Tibial artery (tissue), 4 donors: ENCODE data around the gene PADI1.

Source experiments
- DNase-seq, 2 donors: peaks; one replicate each; pipeline ENCODE4 v3.0.0-alpha.2; 2019
- H3K27ac ChIP-seq, 2 donors: fragments of 200-600 bp; sonication (generic) in 1 of 2; 1 replicate in 1 of 2; 2 replicates in 1 of 2; pipeline ENCODE4 v1.5.1; 2018 to 2019; ENCODE audit warnings: mild to moderate bottlenecking in 1 of 2
- H3K27me3 ChIP-seq, 2 donors: fragments of 200-600 bp; sonication (generic) in 1 of 2; one replicate each; pipeline versions ENCODE4 v1.5.1 to v1.6.0; 2016 to 2019
- H3K36me3 ChIP-seq, 3 donors: fragments of 200-600 bp; sonication (generic) in 2 of 3; one replicate each; pipeline ENCODE4 v1.5.1; 2016 to 2019; ENCODE audit warnings: mild to moderate bottlenecking in 2 of 3
- H3K4me1 ChIP-seq, 4 donors: fragments of 200-600 bp; sonication (generic) in 2 of 4; 1 replicate in 3 of 4; 2 replicates in 1 of 4; pipeline ENCODE4 v1.5.1; 2016 to 2019
- H3K4me3 ChIP-seq, 2 donors: fragments of 200-600 bp; sonication (generic) in 1 of 2; 1 replicate in 1 of 2; 2 replicates in 1 of 2; pipeline ENCODE4 v1.5.1; 2018 to 2019; ENCODE audit warnings: mild to moderate bottlenecking in 2 of 2
- H3K9me3 ChIP-seq, 3 donors: fragments of 200-600 bp; sonication (generic) in 1 of 3; one replicate each; pipeline ENCODE4 v1.5.1; 2016 to 2019
- CTCF ChIP-seq, 2 experiments: fragments of 200-600 bp in 1 of 2; fragments of 450-650 bp in 1 of 2; IDR thresholded peaks; one replicate each; pipeline ENCODE4 v1.5.1; 2017 to 2019; ENCODE audit warnings: antibody characterized with exemption in 2 of 2, mild to moderate bottlenecking in 1 of 2, moderate library complexity in 1 of 2
- intact Hi-C: fragments of 100-400 bp; cut with DNase I; formaldehyde crosslinking; loops from one replicate; pipeline ENCODE4 v1.15.0; 2023; ENCODE audit warnings: low total_unique reads

PADI1 gene

GRCh38 chr1:17265162-17265561, 60.2 kb downstream of the PADI1 start:
- Histone ChIP-seq H3K27ac (no peak overlapping the region), H3K4me3 (no peak overlapping the region), H3K4me1 (no peaks in the 10 kb centered on the region), H3K9me3 (peaks cover 0 to 3% (median 0%) of the 10 kb centered on the region in 3 donors), H3K36me3 (no peaks in the 10 kb centered on the region), H3K27me3 (peaks cover 0 to 16% of the 10 kb centered on the region in 2 donors)
- intact Hi-C loops = no loop called here
- DNase-seq = no peak
- no peak for TF ChIP-seq CTCF (IDR thresholded peaks at IDR 0.05)

GRCh38 chr1:17265950-17266349, 61.0 kb downstream of the PADI1 start:
- no peak for TF ChIP-seq CTCF (IDR thresholded peaks at IDR 0.05)
- Histone ChIP-seq H3K4me1 (no peaks in the 10 kb centered on the region), H3K9me3 (peaks cover 0 to 3% (median 0%) of the 10 kb centered on the region in 3 donors), H3K36me3 (no peaks in the 10 kb centered on the region), H3K27me3 (peaks cover 0 to 15% of the 10 kb centered on the region in 2 donors), H3K4me3 (no peak overlapping the region), H3K27ac (no peak overlapping the region)
- intact Hi-C loops = no loop called here
- DNase-seq = no peak

GRCh38 chr1:17270891-17271765, 66.2 kb downstream of the PADI1 start:
- H3K27ac ChIP-seq = no peak overlapping the region
- no peak overlapping the region for H3K4me3 ChIP-seq
- H3K4me1 ChIP-seq = no peaks in the 10 kb centered on the region
- intact Hi-C loops = no loop called here
- peaks cover 0 to 32% of the 10 kb centered on the region in 2 donors for H3K27me3 ChIP-seq
- H3K9me3 ChIP-seq = no peaks in the 10 kb centered on the region
- TF ChIP-seq CTCF (IDR thresholded peaks at IDR 0.05) = no peak
- H3K36me3 ChIP-seq = no peaks in the 10 kb centered on the region
- no peak for DNase-seq

GRCh38 chr1:17272066-17272465, 67.1 kb downstream of the PADI1 start:
- intact Hi-C loops = no loop called here
- Histone ChIP-seq H3K36me3 (no peaks in the 10 kb centered on the region), H3K27ac (no peak overlapping the region), H3K27me3 (peaks cover 0 to 41% of the 10 kb centered on the region in 2 donors), H3K4me1 (no peaks in the 10 kb centered on the region), H3K9me3 (no peaks in the 10 kb centered on the region), H3K4me3 (no peak overlapping the region)
- no peak for TF ChIP-seq CTCF (IDR thresholded peaks at IDR 0.05)
- DNase-seq = no peak

- Histone ChIP-seq H3K9me3 (no peaks in the 10 kb centered on the region), H3K4me1 (no peaks in the 10 kb centered on the region), H3K4me3 (no peak overlapping the region), H3K27ac (no peak overlapping the region), H3K36me3 (no peaks in the 10 kb centered on the region), H3K27me3 (peaks cover 0 to 46% of the 10 kb centered on the region in 2 donors)
- no peak for TF ChIP-seq CTCF (IDR thresholded peaks at IDR 0.05)
- intact Hi-C loops = no loop called here
- no peak for DNase-seq
These were observed 67.7 kb downstream of the PADI1 start for GRCh38 chr1:17272646-17273045.
